Tibial nerve (tissue), 4 donors: ENCODE data around the gene ATF4. TPM values are rescaled to one million over a fixed set of nuclear protein-coding genes. Genes with fewer than 3 reads are reported as not detected.
A peak's percentile ranks its signal among the peaks of the same experiment; 100 is the strongest.

ENCODE experiments used
- DNase-seq, 2 donors: peaks; one replicate each; pipeline ENCODE4 v3.0.0-alpha.2; 2019; ENCODE audit warnings: low spot score in 2 of 2
- H3K27ac ChIP-seq, 4 donors: fragments of 200-600 bp; sonication (generic) in 3 of 4; one replicate each; pipeline ENCODE4 v1.5.1; 2017 to 2019; ENCODE audit warnings: mild to moderate bottlenecking in 1 of 4
- H3K27me3 ChIP-seq, 2 donors: fragments of 200-600 bp; sonication (generic) in 1 of 2; one replicate each; pipeline versions ENCODE4 v1.5.1 to v1.6.0; 2017 to 2019
- H3K36me3 ChIP-seq, 3 donors: fragments of 200-600 bp; sonication (generic); one replicate each; pipeline ENCODE4 v1.5.1; 2018 to 2019
- H3K4me1 ChIP-seq, 4 donors: fragments of 200-600 bp; sonication (generic) in 3 of 4; one replicate each; pipeline ENCODE4 v1.5.1; 2017 to 2019
- H3K4me3 ChIP-seq, 4 donors: fragments of 200-600 bp; sonication (generic) in 3 of 4; one replicate each; pipeline ENCODE4 v1.5.1; 2017 to 2019; ENCODE audit warnings: mild to moderate bottlenecking in 1 of 4, moderate library complexity in 1 of 4
- H3K9me3 ChIP-seq, 4 donors: fragments of 200-600 bp; sonication (generic) in 3 of 4; one replicate each; pipeline ENCODE4 v1.5.1; 2017 to 2019
- CTCF ChIP-seq, 5 experiments: fragments of 200-600 bp in 3 of 5; fragments of 450-650 bp in 2 of 5; sonication (generic) in 3 of 5; IDR thresholded peaks; one replicate each; pipeline ENCODE4 v1.5.1; 2016 to 2019; ENCODE audit warnings: antibody characterized with exemption in 5 of 5, mild to moderate bottlenecking in 3 of 5, moderate library complexity in 2 of 5
- EP300 ChIP-seq, 2 donors: sonication (generic); formaldehyde crosslinking; IDR thresholded peaks; one replicate each; pipeline ENCODE4 v1.6.1; 2017; ENCODE audit warnings: antibody characterized with exemption in 2 of 2, mild to moderate bottlenecking in 1 of 2
- POLR2A ChIP-seq, 2 donors: fragments of 450-650 bp; IDR thresholded peaks; one replicate each; pipeline ENCODE4 v1.6.1; 2017; ENCODE audit warnings: antibody characterized with exemption in 2 of 2, mild to moderate bottlenecking in 2 of 2, moderate library complexity in 2 of 2
- WGBS, 2 donors: methylation state at CpG; one replicate each; pipeline ENCODE4 v1.1.5; 2018; 5-methylcytosine and 5-hydroxymethylcytosine counted together
- total RNA-seq, 4 donors: library from RNA; depleted of rRNA; stranded (reverse); fragments of >200 nt; gene quantifications; one replicate each; pipeline ENCODE4 v1.1.0, GENCODE V29; 2016

The ATF4 gene
- total RNA-seq, 4 donors from 2014 or later, result 347 to 405 (median 390) TPM

- TF ChIP-seq EP300 (IDR thresholded peaks at IDR 0.05), result no peak
- TF ChIP-seq CTCF (IDR thresholded peaks at IDR 0.05), result no peak
- TF ChIP-seq POLR2A (IDR thresholded peaks at IDR 0.05), result no peak
- DNase-seq, result no peak
- H3K4me1 ChIP-seq, result peaks cover 0 to 43% (median 6%) of the 10 kb centered on the region in 4 donors
- H3K9me3 ChIP-seq, result no peaks in the 10 kb centered on the region
- peaks cover 0 to 28% (median 0%) of the 10 kb centered on the region in 3 donors for H3K36me3 ChIP-seq
- 46 to 76% methylated on average over 3 of the region's 3 CpGs for WGBS, 2 donors
- H3K27ac ChIP-seq, result peak overlapping the region in 1 of 4 donors; percentile 37
- no peak overlapping the region for H3K4me3 ChIP-seq
- H3K27me3 ChIP-seq, result no peaks in the 10 kb centered on the region
Measured at GRCh38 chr22:39482768-39483167, 37.6 kb upstream of the ATF4 start.

- Histone ChIP-seq H3K27ac (peak overlapping the region in 2 of 4 donors; percentile 8 to 64), H3K9me3 (no peaks in the 10 kb centered on the region), H3K4me1 (peaks cover 0 to 44% (median 7%) of the 10 kb centered on the region in 4 donors), H3K4me3 (no peak overlapping the region), H3K36me3 (peaks cover 0 to 60% (median 0%) of the 10 kb centered on the region in 3 donors), H3K27me3 (no peaks in the 10 kb centered on the region)
- DNase-seq, result no peak
- WGBS, 2 donors, result 73 to 82% methylated on average over 23 to 38 of the region's 45 CpGs
- no peak for TF ChIP-seq CTCF (IDR thresholded peaks at IDR 0.05)
- TF ChIP-seq POLR2A (IDR thresholded peaks at IDR 0.05), result no peak
- TF ChIP-seq EP300 (IDR thresholded peaks at IDR 0.05), result no peak
Measured at GRCh38 chr22:39486951-39487825, 33.2 kb upstream of the ATF4 start.

GRCh38 chr22:39487826-39488520 is 32.4 kb upstream of the ATF4 start:
- WGBS, 2 donors, result 95 to 98% methylated on average over 54 to 61 of the region's 70 CpGs
- TF ChIP-seq EP300 (IDR thresholded peaks at IDR 0.05) (no peak), CTCF (IDR thresholded peaks at IDR 0.05) (no peak), POLR2A (IDR thresholded peaks at IDR 0.05) (no peak)
- Histone ChIP-seq H3K9me3 (no peaks in the 10 kb centered on the region), H3K4me1 (peaks cover 0 to 44% (median 7%) of the 10 kb centered on the region in 4 donors), H3K27ac (no peak overlapping the region), H3K36me3 (peaks cover 0 to 56% (median 0%) of the 10 kb centered on the region in 3 donors), H3K4me3 (no peak overlapping the region), H3K27me3 (no peaks in the 10 kb centered on the region)
- DNase-seq, result no peak

GRCh38 chr22:39488563-39489083 is 31.7 kb upstream of the ATF4 start:
- Histone ChIP-seq H3K4me1 (peaks cover 0 to 47% (median 7%) of the 10 kb centered on the region in 4 donors), H3K4me3 (no peak overlapping the region), H3K27me3 (no peaks in the 10 kb centered on the region), H3K36me3 (peaks cover 0 to 51% (median 0%) of the 10 kb centered on the region in 3 donors), H3K27ac (peak overlapping the region in 2 of 4 donors; percentile 27 to 37), H3K9me3 (no peaks in the 10 kb centered on the region)
- TF ChIP-seq EP300 (IDR thresholded peaks at IDR 0.05) (no peak), POLR2A (IDR thresholded peaks at IDR 0.05) (no peak), CTCF (IDR thresholded peaks at IDR 0.05) (no peak)
- no peak for DNase-seq
- whole genome bisulfite sequencing, 2 donors, result 90 to 91% methylated on average over 28 to 39 of the region's 39 CpGs
